GM18870 (cell line): ENCODE results near the gene KCNT1.
"Not testable (repeated sequence)": the region's sequence is repeated elsewhere in the genome, so short reads cannot be mapped to it uniquely, and the experiment has no call there.

Experiments used
- ATAC-seq: cut with Tn5 transposase; IDR thresholded peaks from one replicate; pipeline ENCODE4 v1.9.1; 2021; ENCODE audit warnings: moderate library complexity; ENCODE audit not compliant: unreplicated experiment

Gene KCNT1

GRCh38 chr9:135672786-135673185, 29.2 kb upstream of the KCNT1 start:
- ATAC-seq = not testable (repeated sequence)

- no peak for ATAC-seq
Observed at GRCh38 chr9:135673941-135674340, 28.0 kb upstream of the KCNT1 start.

- ATAC-seq = no peak
Observed at GRCh38 chr9:135674977-135675376, 27.0 kb upstream of the KCNT1 start.

GRCh38 chr9:135676891-135677290, 25.1 kb upstream of the KCNT1 start:
- ATAC-seq = no peak

GRCh38 chr9:135677641-135678168, 24.3 kb upstream of the KCNT1 start:
- ATAC-seq = no peak

- no peak for ATAC-seq
Observed at GRCh38 chr9:135678236-135679017, 23.6 kb upstream of the KCNT1 start.

- ATAC-seq = no peak
Observed at GRCh38 chr9:135680056-135680455, 21.9 kb upstream of the KCNT1 start.

GRCh38 chr9:135681161-135681560, 20.8 kb upstream of the KCNT1 start:
- ATAC-seq = no peak

GRCh38 chr9:135683401-135684034, 18.5 kb upstream of the KCNT1 start:
- ATAC-seq = no peak

GRCh38 chr9:135684691-135685090, 17.3 kb upstream of the KCNT1 start:
- ATAC-seq = no peak

- no peak for ATAC-seq
Observed at GRCh38 chr9:135687216-135687615, 14.8 kb upstream of the KCNT1 start.

GRCh38 chr9:135689011-135689410, 13.0 kb upstream of the KCNT1 start:
- no peak for ATAC-seq

GRCh38 chr9:135690836-135691570, 11.0 kb upstream of the KCNT1 start:
- no peak for ATAC-seq

- no peak for ATAC-seq
Observed at GRCh38 chr9:135692410-135692809, 9.6 kb upstream of the KCNT1 start.

GRCh38 chr9:135693265-135693664, 8.7 kb upstream of the KCNT1 start:
- ATAC-seq = no peak

GRCh38 chr9:135693771-135694170, 8.2 kb upstream of the KCNT1 start:
- ATAC-seq = no peak

- ATAC-seq = no peak
Observed at GRCh38 chr9:135694414-135694813, 7.6 kb upstream of the KCNT1 start.

GRCh38 chr9:135695036-135695435, 6.9 kb upstream of the KCNT1 start:
- no peak for ATAC-seq

- no peak for ATAC-seq
Observed at GRCh38 chr9:135695642-135696041, 6.3 kb upstream of the KCNT1 start.

- no peak for ATAC-seq
Observed at GRCh38 chr9:135696446-135696845, 5.5 kb upstream of the KCNT1 start.

- ATAC-seq = no peak
Observed at GRCh38 chr9:135697226-135697625, 4.8 kb upstream of the KCNT1 start.

GRCh38 chr9:135698236-135698635, 3.7 kb upstream of the KCNT1 start:
- ATAC-seq = no peak
